HG03457 (cell line): ENCODE measurements around the gene INTS11.
A peak's percentile ranks its signal among the peaks of the same experiment; 100 is the strongest.

ENCODE experiments used
- ATAC-seq: cut with Tn5 transposase; IDR thresholded peaks from one replicate; pipeline ENCODE4 v1.9.1; 2021; ENCODE audit warnings: moderate number of reproducible peaks; ENCODE audit not compliant: unreplicated experiment

Gene INTS11

DNA sequence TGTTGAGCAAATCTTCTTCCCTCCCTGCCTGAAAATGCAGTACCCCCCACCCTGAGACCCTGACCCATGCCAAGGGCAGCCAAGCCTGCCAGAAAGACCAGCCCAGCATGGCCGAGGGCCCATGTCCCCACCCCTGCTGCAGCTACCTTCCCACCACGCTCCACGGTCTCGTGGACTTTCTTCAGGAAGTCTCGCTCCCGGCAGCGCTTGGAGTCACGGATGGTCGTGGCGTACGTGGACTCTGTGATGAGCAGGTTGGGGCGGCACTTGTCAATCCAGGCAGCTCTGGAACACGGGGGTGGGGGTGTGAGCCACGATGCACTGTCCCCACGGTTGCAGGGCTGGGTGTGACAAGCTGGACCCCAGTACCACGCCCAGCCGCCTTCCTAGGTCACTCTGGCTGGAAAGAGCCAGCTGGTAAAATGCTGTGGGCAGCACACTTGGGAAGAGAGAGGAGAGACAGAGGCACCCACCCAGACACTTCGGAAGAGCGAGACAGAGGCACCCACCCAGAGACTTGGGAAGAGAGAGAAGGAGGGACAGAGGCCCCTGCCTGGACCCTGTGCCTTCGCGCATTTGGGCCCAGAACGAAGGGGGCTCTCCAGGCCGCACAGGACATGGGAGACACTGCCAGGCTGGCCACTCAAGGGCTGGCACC, 9.7 kb downstream of the INTS11 start:
- ATAC-seq = no peak

GRCh38 chr1:1314237-1314586, 10.2 kb downstream of the INTS11 start:
- ATAC-seq = no peak

GRCh38 chr1:1313500-1314236, 10.8 kb downstream of the INTS11 start:
- no peak for ATAC-seq

GRCh38 chr1:1312450-1313314, 11.8 kb downstream of the INTS11 start:
- ATAC-seq = no peak

GRCh38 chr1:1311107-1312104, 13.1 kb downstream of the INTS11 start:
- ATAC-seq = no peak

DNA sequence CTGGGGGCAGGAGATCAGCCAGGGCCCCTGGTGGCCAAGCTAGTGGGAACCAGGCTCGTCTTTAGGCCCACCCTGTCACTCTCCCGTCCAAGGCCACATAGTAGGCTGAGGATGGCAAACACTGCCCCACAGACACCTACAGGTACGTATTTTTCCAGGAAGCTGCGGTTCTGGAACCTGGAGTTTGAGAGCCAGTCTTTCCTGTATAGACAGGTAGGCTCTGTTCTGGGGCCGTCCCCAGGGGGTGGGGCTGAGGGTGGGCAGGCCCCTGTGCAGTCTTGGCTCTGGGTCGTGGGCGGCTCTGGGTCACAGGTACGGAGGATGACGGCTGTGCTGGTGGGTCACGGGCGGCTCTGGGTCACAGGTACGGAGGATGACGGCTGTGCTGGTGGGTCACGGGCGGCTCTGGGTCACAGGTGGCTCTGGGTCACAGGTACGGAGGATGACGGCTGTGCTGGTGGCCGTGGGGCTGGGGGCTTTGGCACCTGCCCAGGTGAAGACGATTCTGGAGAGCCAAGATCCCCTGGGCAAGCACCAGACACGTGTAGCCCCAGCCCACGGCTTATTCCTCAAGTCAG, 13.9 kb downstream of the INTS11 start:
- no peak for ATAC-seq

GRCh38 chr1:1310109-1310385, 14.4 kb downstream of the INTS11 start:
- no peak for ATAC-seq

DNA sequence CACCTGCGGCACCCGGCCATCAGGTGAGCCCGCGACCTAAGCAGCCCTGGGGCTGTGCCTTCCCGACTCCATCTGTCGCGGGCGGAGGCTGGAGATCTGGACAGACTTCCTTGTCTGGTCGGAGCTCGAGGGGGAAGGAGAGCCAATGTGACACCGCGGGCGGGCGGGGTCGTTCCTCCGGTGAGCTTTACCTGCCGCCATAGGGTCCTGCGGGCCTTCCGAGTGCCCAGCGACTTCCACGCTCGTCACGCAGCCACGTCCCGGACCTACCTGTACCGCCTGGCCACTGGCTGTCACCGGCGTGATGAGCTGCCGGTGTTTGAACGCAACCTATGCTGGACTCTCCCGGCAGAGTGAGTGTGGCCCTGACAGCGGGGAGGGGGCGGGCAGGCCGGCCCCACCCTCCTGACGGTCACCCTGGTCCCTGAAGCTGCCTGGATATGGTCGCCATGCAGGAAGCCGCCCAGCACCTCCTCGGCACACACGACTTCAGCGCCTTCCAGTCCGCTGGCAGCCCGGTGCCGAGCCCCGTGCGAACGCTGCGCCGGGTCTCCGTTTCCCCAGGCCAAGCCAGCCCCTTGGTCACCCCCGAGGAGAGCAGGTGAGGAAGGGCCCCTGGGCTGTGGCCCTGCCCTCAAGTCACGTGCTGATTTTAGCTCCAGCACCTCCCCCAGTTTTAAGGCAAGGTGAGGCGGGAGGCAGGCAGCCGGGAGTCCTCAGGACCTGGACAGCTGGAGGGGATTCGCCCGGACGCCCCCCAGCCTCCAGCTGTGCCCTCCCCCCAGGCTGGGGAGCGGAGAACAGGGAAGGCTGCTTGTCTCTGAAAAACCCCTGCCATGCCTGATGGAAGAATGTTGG, 15.0 kb downstream of the INTS11 start:
- no peak for ATAC-seq

DNA sequence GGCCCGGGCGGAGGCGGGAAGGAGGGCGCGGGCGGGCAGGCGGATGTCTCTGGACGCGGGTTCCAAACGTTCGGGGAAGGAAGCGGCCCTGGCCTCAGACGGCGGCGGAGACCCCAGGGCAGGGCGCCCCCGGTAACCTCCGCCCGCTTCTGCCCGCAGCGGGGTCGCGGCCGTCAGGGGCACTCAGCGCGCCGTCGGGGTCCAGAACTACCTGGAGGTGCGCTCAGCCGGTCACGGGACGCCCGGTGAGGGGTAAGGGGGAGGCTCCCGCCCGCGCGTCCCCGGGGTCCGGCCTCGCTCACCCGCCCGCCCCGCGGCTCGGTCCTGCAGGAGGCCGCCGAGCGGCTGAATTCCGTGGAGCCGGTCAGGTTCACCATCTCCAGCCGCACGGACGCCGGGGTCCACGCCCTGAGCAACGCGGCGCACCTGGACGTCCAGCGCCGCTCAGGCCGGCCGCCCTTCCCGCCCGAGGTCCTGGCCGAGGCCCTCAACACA, 15.7 kb downstream of the INTS11 start:
- ATAC-seq = peak; percentile 5

DNA sequence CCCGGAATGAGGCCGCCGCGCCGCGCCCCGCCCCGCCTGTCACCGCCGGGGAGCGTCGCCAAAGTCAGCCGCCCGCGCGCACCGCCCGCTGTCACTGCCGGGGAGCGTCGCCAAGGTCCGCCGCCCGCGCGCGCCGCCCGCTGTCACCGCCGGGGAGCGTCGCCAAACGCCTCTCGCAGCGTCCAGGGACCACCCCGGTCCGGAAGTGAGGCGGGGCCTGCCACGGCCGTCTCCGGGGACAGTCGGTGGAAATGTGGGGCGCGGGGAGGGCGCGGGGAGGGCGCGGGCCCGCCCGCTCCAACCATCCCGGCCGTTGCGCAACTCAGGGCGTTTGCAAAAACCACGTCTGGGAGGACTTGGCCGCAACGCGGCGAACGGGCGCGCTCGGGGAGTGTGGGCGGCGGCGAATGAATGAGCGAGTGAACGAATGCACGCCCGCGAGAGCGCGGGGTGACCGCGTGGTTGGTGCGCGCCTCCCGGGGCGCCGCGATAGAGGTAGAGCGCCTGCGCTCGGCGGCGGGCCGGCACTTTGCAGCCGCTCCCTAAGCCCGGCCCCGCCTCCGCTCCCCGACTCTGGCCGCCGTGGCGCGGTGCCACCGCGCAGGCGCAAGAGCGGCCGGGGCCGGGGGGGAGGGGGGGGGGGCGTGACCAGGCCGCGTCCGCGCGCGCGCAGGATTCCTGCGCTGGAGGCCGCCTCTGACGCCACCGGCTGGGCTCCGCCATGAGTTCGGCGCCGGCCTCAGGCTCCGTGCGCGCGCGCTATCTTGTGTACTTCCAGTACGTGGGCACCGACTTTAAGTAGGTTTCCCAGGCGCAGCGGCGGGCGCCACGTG, 16.3 kb downstream of the INTS11 start, which contains the start of the genes ACAP3 and PUSL1:
Gene ACAP3 (minus strand): TSS at position 8 of the 833 bp plus-strand sequence. CDS start 115 bp downstream, outside the sequence.
Gene PUSL1 (plus strand): TSS at position 675 of the 833 bp plus-strand sequence. CDS start 47 bp downstream, at position 722.
- ATAC-seq = peak; percentile 44

- peak; percentile 8 for ATAC-seq
These were observed 17.1 kb downstream of the INTS11 start for GRCh38 chr1:1307261-1307922.

DNA sequence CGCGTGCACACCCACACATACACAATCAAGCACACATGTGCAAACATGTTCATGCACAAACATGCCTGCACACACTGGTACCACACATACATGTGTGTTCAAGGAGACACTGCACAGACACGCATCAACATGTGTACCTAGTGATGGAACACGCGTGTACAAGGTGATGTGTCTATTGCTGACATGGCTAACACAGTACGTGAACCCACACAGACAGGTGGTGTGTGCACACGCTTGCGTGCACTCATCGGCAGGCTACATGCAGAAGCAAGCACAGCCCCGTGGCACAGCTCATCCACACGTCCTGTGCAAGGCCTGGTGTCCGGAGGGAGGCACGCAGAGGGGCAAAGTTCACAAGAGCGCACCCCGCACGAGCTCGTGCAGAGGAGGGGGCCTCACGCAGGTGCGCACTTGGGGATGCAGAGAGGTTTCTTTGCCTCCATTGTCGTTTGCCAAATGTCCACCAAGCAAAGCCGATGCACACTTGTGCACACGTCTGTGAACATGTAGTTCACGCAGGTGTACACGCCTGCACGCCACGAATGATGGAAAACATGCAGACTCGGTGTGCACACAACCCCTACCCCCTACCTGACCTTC, 17.7 kb downstream of the INTS11 start:
- no peak for ATAC-seq

DNA sequence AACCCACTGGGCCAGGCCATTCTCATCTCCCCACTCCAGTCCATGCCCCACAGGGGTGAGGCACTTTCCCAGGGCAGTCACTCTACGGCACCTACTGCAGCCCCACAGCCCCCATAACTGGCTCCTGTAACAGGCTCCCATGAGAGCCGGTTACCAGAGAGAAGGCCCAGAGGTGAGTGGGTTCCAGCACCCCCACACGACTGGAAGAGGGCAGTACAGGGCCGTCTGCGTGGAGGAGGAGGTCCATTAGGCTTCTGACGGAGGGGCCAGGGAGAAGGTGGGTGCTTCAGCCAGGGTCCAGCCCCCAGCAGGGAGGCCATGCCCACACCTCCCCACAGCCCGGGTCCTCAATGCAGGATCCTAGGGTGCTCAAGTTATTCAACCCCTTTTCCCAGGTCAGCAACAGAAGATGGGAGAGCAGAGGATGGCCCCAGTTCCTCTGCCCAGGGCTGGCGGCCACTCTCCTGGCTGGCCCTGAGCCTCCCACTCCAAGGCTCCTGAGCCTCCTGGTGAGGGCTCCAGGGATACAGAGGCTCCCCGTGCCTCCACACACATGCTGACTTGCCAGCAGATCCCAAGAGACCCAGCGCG, 18.3 kb downstream of the INTS11 start:
- no peak for ATAC-seq

DNA sequence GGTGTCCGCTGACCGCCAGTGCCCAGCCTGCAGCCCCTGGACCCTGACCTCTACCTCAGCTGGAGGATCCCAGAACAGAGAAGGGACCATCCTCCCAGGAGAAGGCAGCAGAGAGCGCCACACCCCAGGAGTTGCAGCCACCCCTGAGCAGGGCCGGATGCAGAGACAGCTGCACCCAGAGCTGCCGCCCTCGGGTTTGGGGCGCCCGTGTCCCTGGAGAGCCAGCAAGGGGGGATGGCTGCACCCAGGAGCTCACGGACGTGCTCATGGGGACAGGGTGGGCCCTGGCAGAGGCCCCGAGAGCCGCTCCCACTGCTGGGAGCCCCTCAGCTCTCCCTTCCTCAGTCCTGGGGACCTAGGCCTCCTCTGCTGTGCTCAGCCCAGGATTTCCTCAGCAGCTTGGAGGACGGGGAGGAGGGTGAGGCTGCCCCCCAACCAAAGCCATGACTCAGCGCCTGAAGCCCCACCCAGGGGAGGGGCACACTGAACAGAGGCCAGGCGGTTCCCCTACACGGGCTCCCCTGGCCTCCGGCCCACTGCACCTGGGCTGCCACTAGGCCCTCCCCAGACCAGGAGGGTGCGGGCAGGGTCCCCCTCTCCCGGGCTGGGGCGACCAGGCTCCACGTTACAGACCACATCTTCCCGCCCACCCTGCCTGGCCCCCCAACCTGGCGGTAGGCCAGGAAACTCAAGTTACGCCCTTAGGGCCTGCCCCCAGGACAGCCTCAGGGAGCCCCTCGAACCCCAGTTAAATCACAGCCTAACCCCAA, 19.0 kb downstream of the INTS11 start:
- ATAC-seq = no peak

DNA sequence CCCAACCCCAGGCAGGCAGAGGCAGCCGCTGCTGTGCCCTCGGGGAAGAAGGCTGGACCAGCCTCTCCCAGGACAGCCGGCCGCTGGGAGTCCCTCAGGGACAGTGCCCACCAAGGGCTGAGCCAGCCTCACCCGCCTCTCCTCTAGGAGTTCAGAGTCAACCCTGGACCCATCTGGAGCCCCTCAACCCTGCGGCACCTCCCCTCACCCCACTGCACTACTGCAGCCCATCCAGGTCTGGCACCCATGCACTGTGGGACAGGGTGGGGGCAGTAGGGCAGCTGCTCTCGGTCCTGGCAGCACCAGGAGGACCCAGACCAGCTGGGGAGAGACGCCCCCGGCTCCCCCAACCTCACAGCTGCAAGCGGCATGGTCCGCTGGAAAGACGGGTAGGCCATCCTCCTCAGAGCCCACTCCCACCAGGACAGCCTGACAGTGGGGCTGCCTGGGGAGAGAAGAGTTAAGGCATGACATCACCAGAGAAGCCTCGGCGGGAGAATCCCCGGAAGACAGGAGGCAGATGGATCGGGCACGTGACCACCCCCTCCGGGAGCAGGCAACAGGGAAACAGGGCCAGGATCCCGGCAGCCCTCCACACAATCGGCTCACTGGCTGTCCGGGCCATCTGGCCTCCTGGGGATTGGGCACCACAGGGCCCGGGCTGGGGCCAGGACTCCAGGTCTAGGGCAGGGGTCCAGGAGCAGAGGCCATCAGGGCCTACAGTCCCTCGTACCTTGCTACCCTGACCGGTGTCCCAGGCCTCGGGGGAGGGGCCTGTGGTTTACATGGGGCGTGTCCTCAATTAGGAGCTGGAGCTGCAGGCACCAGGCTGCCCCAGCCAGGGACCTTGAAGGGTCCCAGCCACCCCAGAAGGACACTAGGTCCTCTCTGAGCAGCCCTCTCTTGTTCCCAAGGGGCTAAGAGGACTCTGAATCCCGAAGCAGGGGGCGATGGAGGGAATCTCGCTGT, 19.8 kb downstream of the INTS11 start:
- ATAC-seq = no peak
